ENCODE measurements around the gene COL8A1. TPM values are rescaled to one million over a fixed set of nuclear protein-coding genes. Genes with fewer than 3 reads are reported as not detected.

Gene COL8A1
- total RNA-seq, 1 experiment from 2014 or later = 0.13 TPM

DNA sequence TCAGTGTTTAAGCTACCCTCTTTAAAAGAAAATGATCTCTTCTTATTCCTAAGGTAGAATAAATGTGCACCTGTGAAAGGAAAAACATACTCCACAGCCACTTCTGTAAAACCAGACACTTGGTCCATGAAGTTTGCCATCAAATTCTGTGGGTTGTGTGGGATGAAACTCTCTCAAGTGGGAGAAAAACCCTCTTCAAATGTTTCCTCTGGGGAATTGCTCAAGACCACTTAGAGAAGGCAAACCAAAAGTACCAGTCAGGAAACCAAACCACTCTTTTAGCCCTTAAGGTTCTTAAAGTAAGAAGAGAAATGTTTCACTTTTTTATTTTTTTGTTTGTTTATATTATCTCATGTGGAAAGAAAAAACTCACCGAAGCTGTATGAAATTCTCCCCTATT is 1.2 kb downstream of the COL8A1 start:
- no peak for DNase-seq (ENCODE audit: low spot score)

DNA sequence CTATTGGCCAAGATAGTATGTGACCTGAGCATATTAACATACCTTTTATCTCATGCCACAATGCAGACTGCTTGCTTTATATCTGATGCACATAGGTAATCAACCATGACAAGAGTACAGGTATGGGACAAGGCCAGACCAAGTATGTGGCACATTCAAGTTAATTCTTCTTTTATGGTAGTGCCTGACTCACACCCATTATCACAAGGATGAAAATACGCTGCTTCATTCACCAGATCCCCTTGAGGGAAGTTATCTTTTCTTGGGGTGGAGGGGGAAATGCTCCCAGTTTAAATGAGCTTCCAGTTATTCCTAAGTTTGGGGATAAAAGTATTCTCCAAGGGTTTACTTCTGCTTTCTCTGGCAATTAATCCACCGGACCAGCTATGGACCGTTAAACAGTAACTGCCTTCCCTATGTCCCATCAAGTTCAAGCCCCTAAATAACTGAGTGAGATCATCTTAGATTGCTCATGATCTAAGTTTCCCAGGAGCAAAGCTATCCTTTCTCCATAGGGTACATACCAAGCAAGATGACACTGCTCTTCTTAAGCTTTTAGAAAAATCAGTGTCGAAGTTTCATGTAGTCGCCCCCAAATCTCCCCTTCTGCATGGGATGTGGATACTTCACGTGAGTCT is 1.9 kb downstream of the COL8A1 start:
- no peak for DNase-seq (ENCODE audit: low spot score)

DNA sequence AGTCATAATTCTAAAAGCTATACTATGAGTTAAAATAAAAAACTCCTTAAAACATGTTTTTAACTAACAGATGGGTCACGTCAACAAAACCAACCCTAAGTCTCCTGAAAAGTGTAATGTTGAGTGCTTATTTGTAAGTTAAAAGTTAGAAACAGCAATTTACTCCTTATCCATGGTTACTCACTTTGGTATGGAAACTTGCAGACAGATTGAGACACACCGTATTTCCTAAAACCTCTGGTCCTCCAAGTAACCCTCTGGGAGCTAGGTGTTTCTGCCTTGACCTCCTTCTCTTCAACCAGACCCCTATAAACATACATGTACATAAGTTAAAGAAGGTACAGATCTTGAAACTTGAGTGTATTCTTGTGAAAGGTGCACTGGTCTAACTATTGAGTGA is 3.1 kb downstream of the COL8A1 start:
- DNase-seq (ENCODE audit: low spot score) = no peak

DNA sequence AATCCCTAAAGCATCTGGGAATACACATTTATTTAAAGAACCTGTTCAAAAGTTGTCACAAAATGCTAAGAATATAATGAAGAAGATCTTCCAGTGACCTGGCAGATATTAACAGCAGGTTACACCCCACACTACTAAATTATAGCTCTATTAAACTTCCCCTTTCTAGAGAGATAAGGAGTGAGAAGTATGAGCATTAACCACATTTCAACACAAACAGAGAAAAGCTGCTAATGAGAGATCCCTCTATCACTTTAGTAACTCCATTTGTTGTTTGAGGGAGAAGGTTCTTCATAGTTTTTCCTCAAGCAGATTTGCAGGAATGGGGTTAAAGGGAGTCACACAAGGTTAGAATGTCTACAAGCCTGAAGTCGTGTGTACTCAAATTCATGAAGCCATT is 3.6 kb downstream of the COL8A1 start:
- no peak for DNase-seq (ENCODE audit: low spot score)

DNA sequence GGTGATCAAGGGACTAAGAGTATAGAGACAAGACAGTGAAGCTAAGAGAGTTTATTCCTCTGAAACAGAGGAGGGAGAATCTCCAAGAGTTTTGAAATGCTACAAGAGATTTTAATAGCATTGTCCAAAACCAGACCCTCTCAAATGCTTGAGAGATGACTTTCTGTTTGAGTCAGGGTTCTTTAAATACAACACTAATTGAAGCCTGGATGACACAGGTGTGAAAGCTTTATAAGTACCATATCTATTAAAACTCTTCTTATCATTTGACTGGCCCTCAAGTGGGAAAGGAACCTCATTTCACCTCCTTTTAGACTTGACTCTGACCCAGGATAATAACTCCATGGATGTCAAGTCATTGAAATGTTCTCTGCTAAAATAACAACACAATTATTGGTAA is 5.6 kb downstream of the COL8A1 start:
- DNase-seq (ENCODE audit: low spot score) = no peak

DNA sequence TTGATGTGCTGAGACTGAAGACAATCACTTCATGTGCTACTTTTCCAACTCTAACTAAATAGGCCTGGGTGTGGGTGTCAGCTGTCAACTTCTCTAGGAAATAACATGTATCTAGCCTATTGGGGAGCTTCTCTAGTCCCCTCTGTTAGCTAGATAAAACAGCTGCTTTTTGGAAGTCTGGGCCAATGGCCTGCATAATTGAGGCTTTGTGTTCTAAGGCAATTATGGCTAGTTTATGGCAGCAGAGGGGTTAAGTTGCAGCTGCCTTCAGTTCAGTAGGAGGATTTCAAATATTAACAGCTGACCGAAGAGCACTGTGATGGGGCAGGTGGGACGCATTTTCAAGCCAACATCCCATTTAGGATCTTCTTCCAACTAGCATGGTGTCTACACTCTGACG is 6.4 kb downstream of the COL8A1 start:
- DNase-seq (ENCODE audit: low spot score) = no peak

DNA sequence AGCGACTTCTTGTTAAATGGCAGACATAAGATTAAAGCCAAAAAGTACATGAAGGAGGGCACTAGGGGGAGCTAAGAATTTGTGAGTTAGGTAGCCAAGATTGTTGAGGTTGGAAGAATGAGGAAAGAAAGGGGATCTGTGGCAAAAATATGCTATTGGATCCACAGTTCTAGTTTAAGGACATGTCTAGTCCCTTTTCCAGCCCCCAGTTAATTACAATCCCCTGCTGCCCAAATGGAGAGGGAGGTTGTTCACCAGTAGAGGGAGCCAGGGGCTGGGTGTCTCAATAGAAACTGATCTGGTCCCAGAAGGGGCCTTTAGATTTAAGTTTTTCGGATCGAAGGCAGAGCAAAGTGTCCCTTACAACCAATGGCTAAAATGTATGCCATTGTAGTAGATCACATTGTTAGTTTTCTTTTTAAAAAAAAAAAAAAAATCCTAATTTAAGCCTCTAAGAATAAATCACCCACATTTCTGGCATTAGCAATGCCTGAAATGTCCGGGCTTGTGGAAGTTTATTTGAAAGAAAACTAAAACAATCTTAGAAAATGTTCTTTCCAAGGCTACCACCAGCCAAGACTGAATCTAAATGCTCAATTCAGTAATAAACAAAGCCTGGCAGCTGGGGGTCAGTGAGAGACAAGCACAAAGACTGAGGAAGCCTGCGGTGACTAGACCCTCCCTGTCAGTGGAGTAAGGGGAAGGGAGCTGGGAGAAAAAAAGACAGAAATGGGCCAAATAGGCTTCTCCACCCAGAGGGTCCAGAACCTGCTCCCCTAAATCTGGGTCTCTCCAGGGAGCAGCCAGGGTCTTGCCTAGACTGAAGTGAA is 7.1 kb downstream of the COL8A1 start:
- peak; percentile 39 for DNase-seq (ENCODE audit: low spot score)

DNA sequence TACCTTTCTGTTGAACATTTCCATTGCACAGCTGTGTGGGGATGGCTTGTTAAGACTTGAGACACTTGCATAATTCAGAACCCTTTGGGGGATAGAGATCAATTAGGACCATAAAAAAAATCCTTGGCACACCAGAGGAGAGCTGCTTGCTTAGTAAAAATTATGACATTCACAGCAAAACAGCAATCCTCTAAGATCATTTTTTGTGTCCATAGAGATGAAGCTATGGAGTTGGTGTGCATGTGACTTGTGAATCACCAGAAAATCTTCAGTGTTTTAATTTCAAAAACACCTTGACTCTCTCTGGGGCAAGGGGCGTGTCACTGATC is 7.7 kb downstream of the COL8A1 start:
- no peak for DNase-seq (ENCODE audit: low spot score)

DNA sequence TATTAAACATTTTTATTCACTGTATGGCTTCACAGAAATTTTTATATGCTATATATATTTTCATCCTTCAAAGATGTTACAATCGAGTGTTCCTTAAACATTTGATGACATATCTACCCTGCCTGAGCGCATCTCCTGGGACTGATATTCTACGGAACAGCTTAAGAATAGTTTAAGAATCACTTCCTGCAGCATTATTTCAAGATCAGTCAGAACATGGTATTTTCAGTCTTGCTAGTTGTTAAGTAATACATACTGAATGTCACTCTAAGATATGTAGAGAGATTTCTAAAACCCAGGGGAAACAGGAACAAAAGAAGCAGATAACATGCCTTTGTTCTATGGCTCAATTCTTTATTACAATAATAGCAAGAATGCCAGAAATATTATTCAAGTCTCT is 8.7 kb downstream of the COL8A1 start:
- no peak for DNase-seq (ENCODE audit: low spot score)

DNA sequence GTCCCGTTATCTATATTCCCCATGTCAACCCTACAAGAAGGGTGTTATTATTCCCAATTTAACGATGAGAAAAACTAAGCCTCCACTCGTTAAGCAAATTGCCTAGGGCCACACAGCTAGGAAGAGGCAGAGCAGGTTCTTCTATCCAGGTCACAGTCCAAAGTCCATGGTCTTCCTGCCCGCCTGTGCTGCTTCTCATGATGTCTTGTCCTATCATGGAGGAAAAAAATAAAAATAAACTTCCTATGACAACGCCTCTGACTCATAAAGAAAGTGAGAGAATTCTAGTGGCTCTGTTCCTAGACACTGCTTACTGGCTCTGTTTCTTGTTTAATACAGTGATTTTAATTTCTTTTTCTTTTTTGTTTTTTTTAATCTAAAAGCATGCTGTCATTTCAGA is 9.7 kb downstream of the COL8A1 start:
- DNase-seq (ENCODE audit: low spot score) = peak; percentile 88

DNA sequence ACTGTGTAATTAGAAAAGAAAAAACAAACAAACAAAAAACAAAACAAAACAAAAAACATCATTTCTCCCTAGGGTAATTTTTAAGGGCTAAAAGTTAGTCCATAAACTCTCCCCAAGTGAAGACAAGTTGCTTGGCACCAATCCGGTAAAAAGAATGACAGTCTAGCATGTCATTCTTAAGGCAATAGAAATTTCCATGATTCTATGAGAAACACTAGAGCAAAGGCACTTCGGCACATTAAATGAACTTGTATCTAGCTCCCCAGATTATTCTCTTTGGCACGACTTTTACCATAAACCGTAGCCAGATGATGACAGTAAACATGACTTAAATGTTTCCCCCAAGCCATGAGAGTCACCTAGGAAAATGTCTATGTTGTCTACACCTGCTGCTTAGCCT is 10.1 kb downstream of the COL8A1 start:
- no peak for DNase-seq (ENCODE audit: low spot score)

DNA sequence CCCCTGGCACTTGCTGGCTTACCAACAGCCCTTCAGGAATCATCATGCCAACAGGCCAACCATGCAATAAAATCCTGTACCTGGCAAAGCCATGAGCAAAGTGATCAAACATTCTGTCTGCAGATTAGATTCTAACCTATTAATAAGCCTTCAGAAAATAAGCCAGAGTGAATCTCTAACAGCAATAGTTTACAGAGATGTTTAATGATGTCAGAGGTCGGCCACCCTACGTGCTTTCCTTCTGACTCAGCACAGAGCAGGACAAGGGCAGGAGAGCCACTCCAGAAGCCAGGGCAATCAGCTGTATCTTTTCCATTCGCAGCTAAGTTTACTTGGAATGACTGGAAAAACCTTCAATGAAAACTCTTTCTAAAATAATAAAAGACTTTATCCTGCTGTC is 13.1 kb downstream of the COL8A1 start:
- DNase-seq (ENCODE audit: low spot score) = peak; percentile 21

DNA sequence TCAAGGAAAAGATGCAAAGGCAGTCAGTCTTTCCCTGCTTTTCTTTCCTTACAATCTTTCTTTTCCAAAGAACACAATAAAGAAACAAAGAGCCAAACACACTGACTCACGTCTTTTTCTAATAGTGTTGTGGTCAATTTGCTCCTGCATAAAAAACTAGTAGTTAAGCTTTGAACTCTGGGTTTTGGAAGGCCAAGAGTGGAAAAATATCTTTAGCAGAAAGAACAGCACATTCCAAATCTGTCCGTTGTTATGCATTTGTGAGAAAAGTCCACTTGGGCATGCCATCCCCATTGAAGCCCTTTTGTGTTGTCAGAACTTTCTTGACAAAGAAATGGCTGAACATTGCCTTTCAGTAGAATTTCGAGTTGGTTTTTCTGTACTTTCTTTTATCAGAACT is 18.2 kb downstream of the COL8A1 start:
- no peak for DNase-seq (ENCODE audit: low spot score)

DNA sequence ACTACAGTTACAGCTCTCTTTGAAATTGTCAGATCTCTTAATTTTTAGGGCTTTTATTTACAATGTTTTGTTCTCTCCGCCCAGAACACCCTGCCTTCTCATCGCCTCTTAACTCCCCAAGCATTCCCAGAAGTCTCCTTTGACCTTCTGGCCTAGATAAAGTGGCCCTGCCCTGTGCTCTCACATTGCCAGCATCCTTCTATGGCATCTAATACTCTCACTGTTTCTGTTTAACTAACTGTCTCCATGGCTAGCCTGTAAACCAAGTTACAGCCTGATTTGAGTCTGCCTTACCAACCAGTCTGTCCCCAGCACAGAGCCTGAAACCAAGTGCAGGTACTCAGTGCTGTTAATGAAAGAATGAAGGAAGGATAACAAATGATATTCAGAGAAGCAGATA is 19.9 kb downstream of the COL8A1 start:
- DNase-seq (ENCODE audit: low spot score) = no peak

DNA sequence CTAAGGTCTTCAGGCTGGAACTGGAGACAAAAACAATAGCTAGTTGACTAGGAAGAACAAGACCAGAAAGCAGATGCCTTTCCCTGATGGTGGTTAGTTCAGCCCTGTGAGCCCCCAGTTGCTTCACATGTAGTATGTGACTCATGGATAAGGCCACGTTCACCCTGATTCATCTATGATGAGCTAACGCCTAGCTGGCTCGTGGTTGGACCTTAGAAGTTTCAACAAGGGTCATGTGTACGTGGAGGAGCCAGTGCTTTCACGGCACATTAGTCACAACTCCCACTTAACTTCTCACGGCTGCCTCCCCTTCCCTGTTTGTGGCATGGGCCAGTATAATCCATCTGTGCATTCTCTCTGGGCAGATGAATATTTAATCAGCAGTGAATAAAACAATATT is 20.6 kb downstream of the COL8A1 start:
- DNase-seq (ENCODE audit: low spot score) = no peak

DNA sequence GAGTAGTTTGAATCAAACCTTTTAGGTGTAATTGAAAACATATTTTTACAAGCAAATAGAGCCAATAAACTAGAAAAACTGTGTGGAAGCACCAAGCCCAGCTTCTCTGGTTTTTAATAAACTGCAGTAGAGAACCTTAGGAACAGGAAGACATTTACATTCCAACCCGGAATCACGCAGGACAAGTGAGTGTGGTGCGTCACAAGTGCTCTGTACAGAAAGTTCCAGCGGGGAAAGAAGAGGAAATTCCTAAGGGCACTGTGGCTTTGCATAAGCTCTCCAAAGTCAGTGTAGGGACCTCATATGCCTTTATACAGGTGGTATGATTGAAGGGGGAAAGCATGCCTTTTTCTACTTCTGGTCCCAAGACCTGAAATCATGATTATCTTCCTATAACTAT is 21.6 kb downstream of the COL8A1 start:
- DNase-seq (ENCODE audit: low spot score) = no peak

DNA sequence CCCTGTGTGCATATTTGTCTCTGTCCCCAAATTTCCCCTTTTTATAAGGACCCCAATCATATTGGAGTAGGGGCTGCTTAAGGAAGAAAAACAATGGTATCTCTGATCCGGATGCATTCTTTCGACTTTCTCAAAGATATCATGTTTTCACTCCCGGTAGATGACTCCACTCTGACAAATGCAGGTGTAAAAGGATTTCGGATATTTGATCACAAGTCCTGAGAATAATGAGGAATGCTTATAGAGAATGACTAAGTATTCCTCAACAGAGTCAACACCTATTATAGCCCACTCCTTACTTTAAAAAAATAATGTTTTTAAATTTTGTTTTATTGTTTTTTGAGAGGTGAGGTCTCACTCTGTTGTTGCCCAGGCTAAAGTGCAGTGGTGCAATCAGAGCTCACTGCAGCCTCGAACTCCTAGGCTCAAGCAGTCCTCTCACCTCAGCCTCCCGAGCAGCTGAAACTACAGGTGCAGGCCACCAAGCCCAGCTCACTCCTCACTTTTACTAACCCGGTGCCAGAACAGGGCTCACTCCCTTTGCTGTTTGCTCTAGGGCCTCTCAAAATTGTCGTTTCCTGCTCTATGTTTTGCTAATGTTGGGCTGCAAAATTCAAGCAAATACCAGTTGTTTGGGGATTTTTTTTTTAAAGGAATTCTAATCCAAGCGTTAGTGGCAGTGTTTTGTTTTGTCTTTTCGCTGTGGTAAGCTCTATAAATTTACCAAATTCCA is 24.6 kb downstream of the COL8A1 start:
- no peak for DNase-seq (ENCODE audit: low spot score)

DNA sequence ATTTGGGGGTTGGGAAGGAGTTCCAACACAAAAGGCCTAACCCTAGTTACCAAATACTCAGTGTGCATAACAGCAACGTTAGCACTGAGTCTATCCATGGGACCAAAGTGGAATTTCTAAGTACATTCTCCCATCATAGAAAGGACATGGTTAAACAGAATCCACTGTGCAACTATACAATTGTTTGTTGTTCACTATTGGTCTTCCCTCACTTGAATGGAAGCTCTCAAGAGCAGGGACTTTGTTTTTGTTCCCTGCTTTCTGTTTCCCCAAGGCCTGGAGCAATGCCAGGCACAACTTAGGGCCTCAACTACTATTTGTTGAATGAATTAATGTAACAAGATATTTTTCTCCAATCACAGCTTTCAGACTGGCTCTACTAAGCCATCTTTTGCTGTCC is 25.6 kb downstream of the COL8A1 start:
- DNase-seq (ENCODE audit: low spot score) = no peak

DNA sequence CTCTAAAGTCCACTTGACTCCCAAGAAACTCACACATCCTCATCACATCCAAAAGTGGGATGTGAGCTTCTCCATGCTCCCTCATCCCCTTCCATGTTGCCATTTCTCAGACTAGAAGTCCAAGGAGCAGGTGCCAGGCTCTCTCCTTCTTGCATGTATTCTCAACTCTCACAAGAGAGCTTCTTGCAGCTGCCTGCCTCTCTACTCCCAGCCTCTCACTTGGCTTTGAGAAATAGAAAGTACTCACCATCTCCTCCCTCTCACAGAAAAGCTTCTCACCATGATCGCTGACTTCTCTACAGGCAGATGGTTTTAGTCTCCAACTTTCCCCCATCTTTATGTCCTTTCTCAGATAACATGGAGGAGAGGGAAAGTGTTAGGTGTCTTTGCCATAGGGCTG is 26.6 kb downstream of the COL8A1 start:
- DNase-seq (ENCODE audit: low spot score) = no peak

DNA sequence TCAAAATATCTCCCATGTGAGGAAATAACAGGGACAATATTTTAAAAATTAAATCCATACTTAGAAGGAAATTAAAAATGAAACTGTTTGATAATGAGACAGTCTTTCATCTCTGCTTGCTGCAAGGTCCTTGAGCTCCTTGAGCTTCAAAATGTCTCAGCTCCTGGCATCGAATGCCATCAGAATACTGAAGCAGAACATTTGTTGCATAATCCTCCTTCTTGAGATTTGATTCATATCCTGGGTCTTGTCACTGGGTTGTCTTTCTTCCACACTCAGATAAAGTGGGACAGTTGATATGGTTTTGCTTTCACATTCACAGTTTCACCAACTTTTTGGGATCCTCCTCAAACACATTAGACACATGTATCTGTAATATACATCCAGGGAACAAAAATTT is 27.8 kb downstream of the COL8A1 start:
- DNase-seq (ENCODE audit: low spot score) = no peak

DNA sequence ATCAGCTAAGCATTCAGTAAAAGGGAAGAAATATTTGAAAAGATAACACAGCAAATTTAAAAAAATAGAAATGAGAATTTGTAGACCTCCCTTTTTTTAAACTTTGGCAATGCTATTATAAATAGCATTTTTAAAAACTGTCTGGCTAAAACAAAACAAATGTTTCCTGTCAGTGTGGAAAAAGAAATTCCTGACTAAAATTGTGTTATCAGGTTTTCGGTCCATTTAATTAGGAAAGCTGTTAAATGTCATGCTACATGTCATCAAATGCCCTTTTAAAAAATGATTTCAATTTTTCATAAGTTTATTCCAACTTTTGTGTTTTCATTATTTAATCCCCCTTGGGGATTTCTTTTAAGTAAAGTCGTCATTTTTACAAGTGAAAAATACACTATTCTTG is 29.6 kb downstream of the COL8A1 start:
- no peak for DNase-seq (ENCODE audit: low spot score)

DNA sequence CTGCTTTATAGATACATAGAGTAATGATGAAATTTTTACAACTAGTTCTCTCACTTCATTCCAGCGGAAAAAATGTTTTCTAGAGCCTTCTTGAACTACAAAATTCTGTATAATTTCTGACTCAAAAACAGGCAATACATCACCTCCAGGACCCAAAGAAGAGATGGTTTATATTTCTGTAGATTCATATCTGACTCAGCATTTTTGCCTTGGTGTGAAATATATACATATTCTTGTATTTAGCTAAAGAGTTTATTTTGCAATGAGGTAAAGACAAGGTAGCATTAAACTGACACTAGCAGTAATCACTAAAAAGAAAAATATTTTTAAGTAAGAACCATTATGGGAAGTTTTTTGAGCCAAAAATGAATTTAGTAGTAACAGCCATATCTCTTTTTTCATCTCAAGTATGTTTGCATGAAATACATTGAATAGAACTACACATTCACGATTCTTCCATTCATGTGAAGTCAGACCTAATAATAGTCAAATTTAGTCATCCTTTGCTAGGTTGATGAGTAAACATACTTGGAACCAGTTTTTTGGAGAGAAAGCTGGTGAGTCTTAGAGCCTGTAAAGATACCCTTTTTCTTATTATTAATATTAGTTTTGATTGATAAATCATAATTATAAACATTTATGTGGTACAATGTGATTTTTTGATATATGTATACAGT is 31.6 kb downstream of the COL8A1 start:
- DNase-seq (ENCODE audit: low spot score) = no peak
